Epithelial cell of esophagus (primary cell): ENCODE data around the gene SLC25A26.

Experiments used
- DNase-seq: peaks from one replicate; pipeline ENCODE4 v3.0.0; 2010; ENCODE audit warnings: low read depth
- H3K4me3 ChIP-seq: 2 replicates; pipeline ENCODE4 v1.5.1; 2011; ENCODE audit warnings: mild to moderate bottlenecking, low read length, control low read depth
- CTCF ChIP-seq: IDR thresholded peaks from 2 replicates; pipeline ENCODE4 v1.5.1; 2011; ENCODE audit warnings: low read depth, mild to moderate bottlenecking, low read length, control low read depth, inconsistent platforms; ENCODE audit not compliant: insufficient read depth; ENCODE audit errors: missing control alignments

SLC25A26 gene

GRCh38 chr3:66407611-66408218 lies 186.9 kb downstream of the SLC25A26 start:
- peak; percentile 59 for DNase-seq
- peak; percentile 94 for TF ChIP-seq CTCF
- H3K4me3 ChIP-seq: no peak overlapping the region

GRCh38 chr3:66409771-66410754 lies 189.3 kb downstream of the SLC25A26 start:
- no peak for DNase-seq
- no peak for TF ChIP-seq CTCF
- no peak overlapping the region for H3K4me3 ChIP-seq

- no peak overlapping the region for H3K4me3 ChIP-seq
- TF ChIP-seq CTCF: no peak
- DNase-seq: no peak
These were observed 190.2 kb downstream of the SLC25A26 start for GRCh38 chr3:66410976-66411375.

GRCh38 chr3:66411474-66411873 lies 190.7 kb downstream of the SLC25A26 start:
- DNase-seq: no peak
- H3K4me3 ChIP-seq: no peak overlapping the region
- TF ChIP-seq CTCF: no peak

GRCh38 chr3:66411961-66412887 lies 191.4 kb downstream of the SLC25A26 start:
- TF ChIP-seq CTCF: no peak
- DNase-seq: no peak
- H3K4me3 ChIP-seq: no peak overlapping the region

- DNase-seq: peak; percentile 42
- no peak overlapping the region for H3K4me3 ChIP-seq
- no peak for TF ChIP-seq CTCF
These were observed 192.4 kb downstream of the SLC25A26 start for GRCh38 chr3:66413151-66413751.
